Measurements from ENCODE around the gene SERPINA12.

The SERPINA12 gene

GRCh38 chr14:94458096-94458495 lies 51.2 kb downstream of the SERPINA12 start:
- no peak for TF ChIP-seq CTCF (IDR thresholded peaks at IDR 0.05; ENCODE audit: borderline replicate concordance, insufficient read depth, low read depth, low read length)
- H3K4me3 ChIP-seq (ENCODE audit: low read depth, low read length), result no peak overlapping the region

- no peak for TF ChIP-seq CTCF (IDR thresholded peaks at IDR 0.05; ENCODE audit: borderline replicate concordance, insufficient read depth, low read depth, low read length)
- H3K4me3 ChIP-seq (ENCODE audit: low read depth, low read length), result no peak overlapping the region
These were observed 53.3 kb downstream of the SERPINA12 start for GRCh38 chr14:94455928-94456327.

GRCh38 chr14:94451826-94452225 lies 57.4 kb downstream of the SERPINA12 start:
- TF ChIP-seq CTCF (IDR thresholded peaks at IDR 0.05; ENCODE audit: borderline replicate concordance, insufficient read depth, low read depth, low read length), result no peak
- no peak overlapping the region for H3K4me3 ChIP-seq (ENCODE audit: low read depth, low read length)

GRCh38 chr14:94451091-94451771 lies 58.0 kb downstream of the SERPINA12 start:
- no peak overlapping the region for H3K4me3 ChIP-seq (ENCODE audit: low read depth, low read length)
- no peak for TF ChIP-seq CTCF (IDR thresholded peaks at IDR 0.05; ENCODE audit: borderline replicate concordance, insufficient read depth, low read depth, low read length)

GRCh38 chr14:94450722-94451090 lies 58.6 kb downstream of the SERPINA12 start:
- no peak overlapping the region for H3K4me3 ChIP-seq (ENCODE audit: low read depth, low read length)
- no peak for TF ChIP-seq CTCF (IDR thresholded peaks at IDR 0.05; ENCODE audit: borderline replicate concordance, insufficient read depth, low read depth, low read length)

GRCh38 chr14:94449930-94450329 lies 59.3 kb downstream of the SERPINA12 start:
- TF ChIP-seq CTCF (IDR thresholded peaks at IDR 0.05; ENCODE audit: borderline replicate concordance, insufficient read depth, low read depth, low read length), result no peak
- H3K4me3 ChIP-seq (ENCODE audit: low read depth, low read length), result no peak overlapping the region

- H3K4me3 ChIP-seq (ENCODE audit: low read depth, low read length), result no peak overlapping the region
- TF ChIP-seq CTCF (IDR thresholded peaks at IDR 0.05; ENCODE audit: borderline replicate concordance, insufficient read depth, low read depth, low read length), result no peak
These were observed 61.0 kb downstream of the SERPINA12 start for GRCh38 chr14:94448071-94448808.
